ENCODE results near the gene FBXW9. TPM values are rescaled to one million over a fixed set of nuclear protein-coding genes. Genes with fewer than 3 reads are reported as not detected.
A peak's percentile ranks its signal among the peaks of the same experiment; 100 is the strongest.

FBXW9 gene
- total and polyA plus RNA-seq, 2 of the 13 experiments (the other 11 are each of a cell fraction or from before 2014, with no cell fraction given), result 5.7 to 6.1 TPM

GRCh38 chr19:12666265-12667048, 30.0 kb downstream of the FBXW9 start, which contains the start of the genes MAN2B1 and WDR83 (continued):
- no peak for TF ChIP-seq ZNF318 (CRISPR knock-in tag; IDR thresholded peaks at IDR 0.05)
- peak; percentile 51; the same call in 1 of the 2 replicates for TF ChIP-seq ZBTB7B (CRISPR knock-in tag; IDR thresholded peaks at IDR 0.05)
- TF ChIP-seq PHF20 (CRISPR knock-in tag; IDR thresholded peaks at IDR 0.05), result peak; percentile 60
- peak; percentile 73; the same call in 1 of the 2 replicates for TF ChIP-seq MAF1 (CRISPR knock-in tag; IDR thresholded peaks at IDR 0.05; ENCODE audit: borderline replicate concordance)
- peak; percentile 25; the same call in 1 of the 3 replicates for TF ChIP-seq MXI1 (IDR thresholded peaks at IDR 0.05; ENCODE audit: borderline replicate concordance, low read depth, low read length)
- 0 out of 2 replicates have a peak, but pooled peaks have one; percentile 23 for TF ChIP-seq CCDC6 (CRISPR knock-in tag; IDR thresholded peaks at IDR 0.05)
- no peak for TF ChIP-seq ZNF790 (CRISPR knock-in tag; IDR thresholded peaks at IDR 0.05; ENCODE audit: borderline replicate concordance)
- TF ChIP-seq, protein P1, sequence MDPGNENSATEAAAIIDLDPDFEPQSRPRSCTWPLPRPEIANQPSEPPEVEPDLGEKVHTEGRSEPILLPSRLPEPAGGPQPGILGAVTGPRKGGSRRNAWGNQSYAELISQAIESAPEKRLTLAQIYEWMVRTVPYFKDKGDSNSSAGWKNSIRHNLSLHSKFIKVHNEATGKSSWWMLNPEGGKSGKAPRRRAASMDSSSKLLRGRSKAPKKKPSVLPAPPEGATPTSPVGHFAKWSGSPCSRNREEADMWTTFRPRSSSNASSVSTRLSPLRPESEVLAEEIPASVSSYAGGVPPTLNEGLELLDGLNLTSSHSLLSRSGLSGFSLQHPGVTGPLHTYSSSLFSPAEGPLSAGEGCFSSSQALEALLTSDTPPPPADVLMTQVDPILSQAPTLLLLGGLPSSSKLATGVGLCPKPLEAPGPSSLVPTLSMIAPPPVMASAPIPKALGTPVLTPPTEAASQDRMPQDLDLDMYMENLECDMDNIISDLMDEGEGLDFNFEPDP (CRISPR knock-in tag; conservative IDR thresholded peaks at IDR 0.05), result no peak
- TF ChIP-seq IRF1 (CRISPR knock-in tag; IDR thresholded peaks at IDR 0.05; ENCODE audit: low read depth), result no peak
- TF ChIP-seq, protein P2, sequence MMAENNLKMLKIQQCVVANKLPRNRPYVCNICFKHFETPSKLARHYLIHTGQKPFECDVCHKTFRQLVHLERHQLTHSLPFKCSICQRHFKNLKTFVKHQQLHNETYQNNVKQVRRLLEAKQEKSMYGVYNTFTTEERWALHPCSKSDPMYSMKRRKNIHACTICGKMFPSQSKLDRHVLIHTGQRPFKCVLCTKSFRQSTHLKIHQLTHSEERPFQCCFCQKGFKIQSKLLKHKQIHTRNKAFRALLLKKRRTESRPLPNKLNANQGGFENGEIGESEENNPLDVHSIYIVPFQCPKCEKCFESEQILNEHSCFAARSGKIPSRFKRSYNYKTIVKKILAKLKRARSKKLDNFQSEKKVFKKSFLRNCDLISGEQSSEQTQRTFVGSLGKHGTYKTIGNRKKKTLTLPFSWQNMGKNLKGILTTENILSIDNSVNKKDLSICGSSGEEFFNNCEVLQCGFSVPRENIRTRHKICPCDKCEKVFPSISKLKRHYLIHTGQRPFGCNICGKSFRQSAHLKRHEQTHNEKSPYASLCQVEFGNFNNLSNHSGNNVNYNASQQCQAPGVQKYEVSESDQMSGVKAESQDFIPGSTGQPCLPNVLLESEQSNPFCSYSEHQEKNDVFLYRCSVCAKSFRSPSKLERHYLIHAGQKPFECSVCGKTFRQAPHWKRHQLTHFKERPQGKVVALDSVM (CRISPR knock-in tag; IDR thresholded peaks at IDR 0.05), result peak; percentile 79
- TF ChIP-seq LRRFIP1 (CRISPR knock-in tag; conservative IDR thresholded peaks at IDR 0.05), result no peak
